GM12875 (cell line): ENCODE data around the gene FAM171A1.

Experiments used
- H3K4me3 ChIP-seq: one replicate; pipeline ENCODE4 v1.5.1; 2011; ENCODE audit warnings: low read depth, low read length, control low read depth
- TF ChIP-seq, protein P1 (sequence below): IDR thresholded peaks from 2 replicates; pipeline ENCODE4 v1.5.1; 2011; ENCODE audit warnings: low read depth, mild to moderate bottlenecking, control low read depth, inconsistent platforms, low read length, moderate library complexity, borderline replicate concordance; ENCODE audit not compliant: insufficient read depth

Gene FAM171A1

DNA sequence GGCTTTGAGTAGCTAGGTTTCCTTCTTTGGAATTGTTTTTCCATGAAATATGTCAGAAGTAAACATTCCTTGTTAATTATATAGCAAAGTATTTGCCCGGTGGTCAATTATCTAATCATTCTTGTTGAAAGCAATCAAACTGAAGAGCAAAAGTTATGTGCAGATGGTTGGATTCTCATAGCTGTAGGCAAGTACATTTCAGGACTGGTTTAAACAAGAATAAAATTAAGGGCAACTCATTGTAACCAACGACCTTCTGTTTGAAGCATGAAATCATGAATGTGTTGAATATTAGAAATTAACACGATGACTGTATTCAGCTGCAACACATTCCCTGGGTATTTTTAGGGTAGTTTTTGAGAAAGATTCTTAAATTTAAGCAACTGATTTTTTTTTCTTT lies 140.8 kb downstream of the FAM171A1 start:
- TF ChIP-seq, protein P1, sequence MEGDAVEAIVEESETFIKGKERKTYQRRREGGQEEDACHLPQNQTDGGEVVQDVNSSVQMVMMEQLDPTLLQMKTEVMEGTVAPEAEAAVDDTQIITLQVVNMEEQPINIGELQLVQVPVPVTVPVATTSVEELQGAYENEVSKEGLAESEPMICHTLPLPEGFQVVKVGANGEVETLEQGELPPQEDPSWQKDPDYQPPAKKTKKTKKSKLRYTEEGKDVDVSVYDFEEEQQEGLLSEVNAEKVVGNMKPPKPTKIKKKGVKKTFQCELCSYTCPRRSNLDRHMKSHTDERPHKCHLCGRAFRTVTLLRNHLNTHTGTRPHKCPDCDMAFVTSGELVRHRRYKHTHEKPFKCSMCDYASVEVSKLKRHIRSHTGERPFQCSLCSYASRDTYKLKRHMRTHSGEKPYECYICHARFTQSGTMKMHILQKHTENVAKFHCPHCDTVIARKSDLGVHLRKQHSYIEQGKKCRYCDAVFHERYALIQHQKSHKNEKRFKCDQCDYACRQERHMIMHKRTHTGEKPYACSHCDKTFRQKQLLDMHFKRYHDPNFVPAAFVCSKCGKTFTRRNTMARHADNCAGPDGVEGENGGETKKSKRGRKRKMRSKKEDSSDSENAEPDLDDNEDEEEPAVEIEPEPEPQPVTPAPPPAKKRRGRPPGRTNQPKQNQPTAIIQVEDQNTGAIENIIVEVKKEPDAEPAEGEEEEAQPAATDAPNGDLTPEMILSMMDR: no peak
- no peak overlapping the region for H3K4me3 ChIP-seq

DNA sequence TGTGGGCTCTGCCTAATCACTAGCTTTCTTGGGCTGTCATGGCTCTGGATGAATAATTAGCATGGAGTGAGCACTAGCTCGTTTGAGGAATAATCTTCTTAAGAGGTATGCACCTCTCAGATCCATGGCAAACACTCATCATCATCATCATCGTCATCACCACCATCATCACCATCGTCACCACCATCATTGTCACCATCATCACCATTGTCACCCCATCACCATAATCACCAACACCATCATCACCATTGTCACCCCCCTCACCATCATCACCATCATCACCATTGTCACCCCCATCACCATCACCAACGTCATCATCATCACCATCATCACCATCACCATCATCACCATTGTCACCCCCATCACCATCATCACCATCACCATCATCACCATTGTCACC lies 141.8 kb downstream of the FAM171A1 start:
- no peak overlapping the region for H3K4me3 ChIP-seq

DNA sequence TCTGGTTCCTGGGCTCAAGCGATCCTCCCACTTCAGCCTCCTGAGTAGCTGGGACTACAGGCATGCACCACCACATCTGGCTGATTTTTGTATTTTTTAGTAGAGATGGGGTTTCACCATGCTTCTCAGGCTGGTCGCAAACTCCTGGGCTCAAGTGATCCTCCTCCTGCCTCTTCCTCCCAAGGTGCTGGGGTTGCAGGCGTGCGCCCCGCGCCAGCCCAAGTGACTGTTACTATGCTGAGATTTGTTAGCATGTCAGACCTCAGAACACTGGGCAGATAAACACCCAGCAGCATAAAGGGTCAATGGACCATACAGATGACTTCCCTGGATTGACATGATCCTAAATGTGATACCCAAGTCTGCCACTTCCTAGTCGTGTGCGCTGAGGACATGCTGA lies 142.7 kb downstream of the FAM171A1 start:
- TF ChIP-seq, protein P1: no peak
- H3K4me3 ChIP-seq: no peak overlapping the region

More for the DNA sequence above, 141.8 kb downstream of the FAM171A1 start:
- TF ChIP-seq, protein P1: no peak

DNA sequence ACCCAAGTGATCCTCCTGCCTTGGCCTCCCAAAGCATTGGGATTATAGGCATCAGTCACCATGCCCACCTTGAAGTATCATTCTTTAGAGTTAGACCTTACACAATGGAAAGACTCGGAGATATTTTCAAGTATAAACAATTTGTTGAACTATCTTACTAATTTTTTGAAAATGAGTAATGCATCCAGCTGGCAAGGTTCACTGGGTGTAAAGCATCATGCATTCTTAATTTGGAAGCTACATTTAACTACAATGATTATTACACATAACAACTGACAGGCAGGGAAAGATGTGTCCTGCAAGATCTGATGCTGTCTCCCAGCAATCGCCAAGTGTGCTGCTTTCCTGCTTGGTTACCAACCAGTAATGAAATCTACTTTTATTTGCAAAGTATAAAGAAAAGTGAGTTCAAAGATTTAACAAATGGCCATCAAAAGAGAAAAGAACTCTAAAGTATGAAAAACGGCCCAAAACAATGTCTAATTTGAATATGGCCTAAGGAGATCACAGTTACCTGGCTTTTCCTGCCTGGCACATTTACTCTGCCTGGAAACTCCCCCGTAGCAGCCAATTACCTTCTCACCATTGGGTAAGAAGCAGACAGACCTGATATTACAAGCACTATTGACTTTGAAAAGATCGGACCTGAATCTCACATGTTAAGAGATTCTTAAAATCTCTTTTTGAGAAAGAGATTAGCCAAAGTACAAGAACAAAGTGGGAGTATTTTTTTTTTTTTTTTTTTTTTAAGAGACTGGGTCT lies 143.3 kb downstream of the FAM171A1 start:
- no peak overlapping the region for H3K4me3 ChIP-seq
- TF ChIP-seq, protein P1: no peak

DNA sequence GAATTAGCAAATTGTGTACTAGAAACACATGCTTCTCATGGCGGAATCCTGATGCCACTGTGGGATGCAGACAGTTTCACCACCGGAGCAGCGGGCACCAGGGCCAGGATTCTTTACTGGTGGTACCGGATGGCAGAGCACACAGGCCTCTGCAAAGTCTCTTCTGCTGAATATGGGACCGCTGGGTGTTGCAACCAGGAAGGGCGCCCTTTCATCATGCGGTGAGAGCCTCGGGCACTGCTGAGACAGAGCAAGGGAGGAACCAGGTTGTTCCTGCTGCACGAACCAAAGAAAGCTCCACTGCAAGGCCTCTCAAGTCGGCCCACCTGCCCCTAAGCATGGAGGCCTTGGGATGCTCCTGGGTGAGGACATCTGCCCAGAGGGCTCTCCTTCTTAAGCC lies 145.6 kb downstream of the FAM171A1 start:
- TF ChIP-seq, protein P1: no peak
- H3K4me3 ChIP-seq: no peak overlapping the region

DNA sequence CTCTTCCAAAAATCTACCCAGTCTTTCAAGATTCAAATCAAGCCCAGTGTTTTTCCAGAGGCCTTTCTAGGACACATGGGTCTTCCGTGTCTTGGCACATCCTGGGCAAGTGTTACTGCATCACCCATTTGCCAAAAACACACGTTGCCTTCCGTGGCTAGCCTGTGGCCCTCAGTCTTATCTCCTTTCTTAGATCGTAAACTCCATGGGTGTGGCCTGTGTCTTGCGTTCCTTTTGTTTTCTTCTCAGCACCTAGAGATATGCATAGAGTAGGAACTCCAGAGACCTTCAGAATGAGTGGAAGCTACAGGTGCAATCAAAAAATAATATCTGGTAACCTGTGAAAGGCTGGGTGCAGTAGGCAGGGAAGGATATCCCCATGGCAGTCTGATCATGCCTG lies 146.1 kb downstream of the FAM171A1 start:
- H3K4me3 ChIP-seq: no peak overlapping the region
- TF ChIP-seq, protein P1: no peak

DNA sequence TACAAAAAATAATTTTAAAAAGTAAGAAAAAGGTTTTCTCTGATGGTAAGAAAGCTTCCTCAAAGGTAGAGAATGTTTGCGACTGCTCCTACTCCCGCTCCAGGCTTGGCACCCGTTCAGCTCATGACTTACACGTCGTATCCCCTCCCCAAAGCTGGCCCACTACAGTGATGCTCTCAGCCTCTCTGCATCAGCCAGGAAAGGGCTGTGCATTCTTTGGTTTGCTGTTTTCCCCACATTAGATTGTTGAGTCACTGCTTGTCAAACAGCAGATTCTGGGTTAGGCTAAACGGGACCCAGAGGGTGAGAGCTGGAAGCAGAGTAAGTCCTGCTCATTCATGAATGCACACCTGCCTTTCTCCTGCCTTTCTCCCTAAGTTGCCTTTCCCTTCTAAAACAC lies 147.9 kb downstream of the FAM171A1 start:
- H3K4me3 ChIP-seq: no peak overlapping the region
- TF ChIP-seq, protein P1: no peak
